Measurements from ENCODE around the gene PTPN1.
"Not testable (repeated sequence)": the region's sequence is repeated elsewhere in the genome, so short reads cannot be mapped to it uniquely, and the experiment has no call there.

PTPN1 gene

DNA sequence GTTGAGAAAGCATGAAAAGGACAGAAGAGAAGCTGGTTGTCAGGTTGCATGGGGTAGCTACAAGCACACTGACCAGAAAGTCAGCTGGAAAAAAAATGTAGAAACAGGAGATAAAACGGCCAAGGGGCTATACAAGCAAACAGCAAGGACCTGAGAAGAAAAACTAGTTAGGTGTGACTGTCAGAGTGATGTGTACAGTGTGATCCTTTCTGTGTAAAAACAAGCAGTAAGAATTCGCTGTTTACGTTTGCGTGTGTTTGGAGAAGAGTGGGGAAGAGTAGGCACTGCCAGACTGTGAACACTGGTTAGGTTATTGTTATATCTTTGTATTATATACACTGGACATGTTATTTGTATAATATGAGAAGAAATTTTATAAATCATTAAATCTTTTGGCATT is 28.1 kb downstream of the PTPN1 start:
- TF ChIP-seq Cebpa-rat (IDR thresholded peaks at IDR 0.05): no peak
- Histone ChIP-seq H3K4me2 (peak overlapping the region in 8 of 11 experiments; percentile 10 to 54 (median 22); a peak in 11 of 22 replicates), H3K9ac (no peak overlapping the region), H3K4me3 (no peak overlapping the region), H4K20me1 (peaks cover 28 to 85% (median 78%) of the 10 kb centered on the region in 11 experiments; a peak in 21 of 22 replicates), H3K4me1 (peaks cover 44 to 75% (median 53%) of the 10 kb centered on the region in 10 experiments), H3K27ac (peak overlapping the region in 2 of 11 experiments; percentile 13 to 31; a peak in 1 of 22 replicates), H3K27me3 (no peaks in the 10 kb centered on the region), H3K36me3 (peaks cover 10 to 73% (median 25%) of the 10 kb centered on the region in 11 experiments; a peak in 20 of 22 replicates), H3K9me3 (replicated peaks in 1 of 11) (peaks cover 26 to 44% (median 33%) of the 10 kb centered on the region in 11 experiments)

DNA sequence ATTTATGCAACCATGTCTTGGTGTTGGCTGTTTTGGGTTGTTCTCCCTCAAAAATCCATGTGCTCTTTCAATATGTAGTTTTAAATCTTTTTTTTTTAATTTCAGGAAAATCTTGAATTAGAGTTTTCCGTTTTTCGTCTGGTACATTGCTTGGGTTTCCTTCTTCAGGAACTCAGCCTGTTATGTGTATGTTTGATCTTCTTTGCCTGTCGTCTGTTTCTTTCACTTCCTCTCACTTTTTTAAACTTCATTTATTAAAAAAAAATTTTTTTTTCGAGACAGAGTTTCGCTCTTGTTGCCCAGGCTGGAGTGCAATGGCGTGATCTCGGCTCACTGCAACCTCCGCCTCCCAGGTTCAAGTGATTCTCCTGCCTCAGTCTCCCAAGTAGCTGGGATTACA is 29.6 kb downstream of the PTPN1 start:
- peak overlapping the region in 3 of 11 experiments; percentile 4 to 94 (median 5); a peak in 3 of 22 replicates for H3K4me2 ChIP-seq
- not testable (repeated sequence) for H3K9ac ChIP-seq, H3K27me3 ChIP-seq, H3K27ac ChIP-seq
- peak overlapping the region in 2 of 10 experiments; percentile 4 to 10; a peak in 2 of 20 replicates for H3K4me3 ChIP-seq
- peaks cover 46 to 77% (median 60%) of the 10 kb centered on the region in 10 experiments for H3K4me1 ChIP-seq
- H4K20me1 ChIP-seq: peaks cover 18 to 85% (median 77%) of the 10 kb centered on the region in 11 experiments; a peak in 20 of 22 replicates
- H3K9me3 ChIP-seq (replicated peaks in 1 of 11): peaks cover 26 to 44% (median 33%) of the 10 kb centered on the region in 11 experiments
- peaks cover 12 to 72% (median 35%) of the 10 kb centered on the region in 11 experiments; a peak in 19 of 22 replicates for H3K36me3 ChIP-seq

DNA sequence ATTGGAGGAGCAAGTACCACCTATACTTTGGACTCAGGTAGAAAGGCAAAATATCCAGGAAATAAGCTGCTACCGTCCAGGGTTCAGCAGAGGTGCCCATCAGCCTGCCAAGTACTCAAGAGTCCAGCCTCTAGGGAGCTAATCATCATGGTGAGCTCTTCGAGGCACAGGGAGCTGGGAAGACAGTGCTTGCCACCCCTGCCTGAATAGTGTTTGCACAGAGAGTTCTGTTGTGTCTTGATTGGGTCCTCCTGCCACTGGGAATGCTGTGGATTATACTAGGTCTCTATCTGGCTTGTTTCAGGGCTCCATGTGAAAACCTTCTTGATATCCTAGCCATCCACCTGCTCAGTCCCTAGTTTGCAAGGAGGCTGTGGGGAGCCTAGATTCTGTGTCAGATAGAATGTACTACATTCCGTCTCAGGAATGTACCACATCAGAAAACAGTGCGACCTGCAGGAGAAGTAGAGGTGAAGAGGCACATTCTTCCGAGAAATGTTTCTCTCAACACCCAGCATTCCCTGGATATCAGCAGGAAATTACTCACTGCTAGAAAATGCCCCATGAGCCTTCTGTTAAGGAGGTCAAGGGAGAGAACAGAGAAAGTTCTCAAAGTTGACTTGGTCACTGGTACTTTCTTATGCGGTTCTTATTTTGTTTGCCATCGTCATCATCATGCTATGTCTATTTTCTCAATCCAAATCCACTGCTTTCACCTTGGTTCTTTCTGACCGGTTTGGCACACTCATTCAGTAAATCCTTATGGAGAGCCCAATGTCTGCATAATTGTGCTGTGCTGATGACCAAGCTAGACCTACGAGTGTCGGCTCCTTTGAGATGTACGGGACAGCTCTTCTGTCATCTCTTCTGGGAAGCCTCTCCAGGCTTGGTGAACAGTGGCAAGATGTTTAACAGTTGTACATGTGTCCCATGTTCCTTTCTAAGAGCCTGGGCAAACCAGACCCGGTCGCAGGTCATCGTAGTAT is 30.7 kb downstream of the PTPN1 start:
- H3K4me2 ChIP-seq: peak overlapping the region; percentile 39 to 94 (median 65)
- H3K9ac ChIP-seq: peak overlapping the region in 2 of 11 experiments; percentile 38 to 39; a peak in 2 of 22 replicates
- peaks cover 26 to 44% (median 33%) of the 10 kb centered on the region in 11 experiments for H3K9me3 ChIP-seq (replicated peaks in 1 of 11)
- H3K36me3 ChIP-seq: peaks cover 12 to 60% (median 32%) of the 10 kb centered on the region in 11 experiments; a peak in 19 of 22 replicates
- peak overlapping the region in 1 of 10 experiments; percentile 10; a peak in 1 of 20 replicates for H3K4me3 ChIP-seq
- H3K27me3 ChIP-seq: no peaks in the 10 kb centered on the region
- TF ChIP-seq Cebpa-rat (IDR thresholded peaks at IDR 0.05): no peak
- H3K27ac ChIP-seq: peak overlapping the region in 7 of 11 experiments; percentile 15 to 60 (median 41); a peak in 9 of 22 replicates
- peaks cover 46 to 80% (median 64%) of the 10 kb centered on the region in 10 experiments for H3K4me1 ChIP-seq
- peaks cover 17 to 85% (median 75%) of the 10 kb centered on the region in 11 experiments; a peak in 20 of 22 replicates for H4K20me1 ChIP-seq

DNA sequence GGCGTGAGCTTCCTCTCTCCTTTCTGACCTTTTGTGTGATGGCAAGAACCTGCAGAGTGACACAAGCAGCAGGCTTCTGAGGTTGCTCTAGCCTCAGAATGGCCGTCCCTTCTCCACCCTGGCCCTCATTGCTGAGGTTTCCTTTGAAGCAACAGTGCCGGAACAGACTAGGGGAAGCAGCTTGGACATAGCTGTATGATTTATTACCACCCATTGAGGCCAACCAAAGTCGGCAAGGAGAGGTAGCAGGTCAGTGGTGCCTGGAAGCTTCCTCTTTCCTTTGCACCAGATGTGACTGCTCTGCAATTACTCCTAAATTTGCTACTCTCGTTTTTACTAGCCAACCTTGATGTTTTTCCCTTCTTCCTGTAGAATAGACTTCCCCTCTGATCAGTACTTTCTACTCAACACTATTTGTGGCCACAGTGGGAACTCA is 31.4 kb downstream of the PTPN1 start:
- H3K9ac ChIP-seq: peak overlapping the region in 2 of 11 experiments; percentile 38 to 39; a peak in 2 of 22 replicates
- TF ChIP-seq Cebpa-rat (IDR thresholded peaks at IDR 0.05): no peak
- peaks cover 26 to 44% (median 33%) of the 10 kb centered on the region in 11 experiments for H3K9me3 ChIP-seq (replicated peaks in 1 of 11)
- peak overlapping the region in 7 of 11 experiments; percentile 15 to 60 (median 41); a peak in 9 of 22 replicates for H3K27ac ChIP-seq
- H4K20me1 ChIP-seq: peaks cover 19 to 85% (median 76%) of the 10 kb centered on the region in 11 experiments; a peak in 19 of 22 replicates
- H3K36me3 ChIP-seq: peaks cover 12 to 55% (median 32%) of the 10 kb centered on the region in 11 experiments; a peak in 19 of 22 replicates
- peaks cover 47 to 84% (median 65%) of the 10 kb centered on the region in 10 experiments for H3K4me1 ChIP-seq
- H3K4me2 ChIP-seq: peak overlapping the region; percentile 39 to 94 (median 65)
- H3K4me3 ChIP-seq: no peak overlapping the region
- H3K27me3 ChIP-seq: no peaks in the 10 kb centered on the region

DNA sequence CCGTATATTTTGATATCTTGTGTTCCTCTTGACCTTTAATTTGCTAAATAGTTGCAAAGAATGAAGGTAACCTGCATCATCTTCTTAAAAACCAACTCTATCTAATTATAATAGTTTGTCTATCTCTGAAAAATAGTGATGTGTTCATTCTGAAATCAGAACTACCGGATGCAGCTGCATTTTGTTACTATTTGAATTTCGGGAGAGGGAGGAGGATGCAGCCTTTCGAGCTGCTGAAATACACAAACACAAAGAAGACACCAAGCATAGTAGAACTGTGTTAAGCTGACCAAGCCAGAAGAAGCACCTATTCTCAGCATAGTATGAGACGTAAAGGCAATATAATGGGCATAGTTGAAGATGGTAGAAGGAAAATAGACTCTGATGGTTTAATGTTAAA is 33.1 kb downstream of the PTPN1 start:
- Histone ChIP-seq H3K4me2 (peak overlapping the region in 2 of 11 experiments; percentile 87 to 94; a peak in 2 of 22 replicates), H3K9me3 (replicated peaks in 1 of 11) (peaks cover 25 to 30% (median 27%) of the 10 kb centered on the region in 11 experiments), H3K9ac (no peak overlapping the region)

DNA sequence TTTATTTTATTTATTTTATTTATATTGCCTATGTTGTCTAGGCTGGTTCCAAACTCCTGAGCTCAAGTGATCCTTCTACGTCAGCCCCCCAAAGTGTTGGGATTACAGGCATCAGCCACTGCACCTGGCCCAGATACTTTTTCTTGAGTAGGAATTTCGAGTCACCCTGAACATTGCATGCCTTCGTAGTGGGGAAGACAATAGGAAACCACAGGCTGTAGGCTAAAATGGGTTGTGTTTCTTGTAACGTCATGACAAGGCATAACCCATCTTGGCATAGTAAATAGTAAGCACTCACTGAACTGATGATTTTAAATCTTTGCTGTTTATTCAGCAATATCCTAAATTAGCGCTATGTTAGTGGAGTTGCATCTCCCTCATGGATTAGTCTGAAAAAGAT is 34.9 kb downstream of the PTPN1 start:
- Histone ChIP-seq H4K20me1 (peaks cover 20 to 94% (median 57%) of the 10 kb centered on the region in 11 experiments; a peak in 19 of 22 replicates), H3K27me3 (no peaks in the 10 kb centered on the region), H3K4me1 (peaks cover 43 to 99% (median 64%) of the 10 kb centered on the region in 10 experiments), H3K36me3 (peaks cover 20 to 64% (median 30%) of the 10 kb centered on the region in 11 experiments), H3K27ac (peak overlapping the region in 3 of 11 experiments; percentile 1 to 56 (median 17); a peak in 2 of 22 replicates), H3K9me3 (replicated peaks in 1 of 11) (peaks cover 7 to 14% (median 9%) of the 10 kb centered on the region in 11 experiments; a peak in 21 of 22 replicates), H3K9ac (no peak overlapping the region), H3K4me2 (peak overlapping the region; percentile 21 to 94 (median 61); a peak in 19 of 22 replicates), H3K4me3 (no peak overlapping the region)
- TF ChIP-seq Cebpa-rat (IDR thresholded peaks at IDR 0.05): no peak

More for the DNA sequence above, 33.1 kb downstream of the PTPN1 start:
- H3K27ac ChIP-seq: no peak overlapping the region
- TF ChIP-seq Cebpa-rat (IDR thresholded peaks at IDR 0.05): no peak
- peaks cover 20 to 87% (median 61%) of the 10 kb centered on the region in 11 experiments; a peak in 19 of 22 replicates for H4K20me1 ChIP-seq
- H3K4me1 ChIP-seq: peaks cover 40 to 88% (median 57%) of the 10 kb centered on the region in 10 experiments
- H3K36me3 ChIP-seq: peaks cover 14 to 67% (median 34%) of the 10 kb centered on the region in 11 experiments; a peak in 21 of 22 replicates
- H3K27me3 ChIP-seq: no peaks in the 10 kb centered on the region
- H3K4me3 ChIP-seq: no peak overlapping the region

DNA sequence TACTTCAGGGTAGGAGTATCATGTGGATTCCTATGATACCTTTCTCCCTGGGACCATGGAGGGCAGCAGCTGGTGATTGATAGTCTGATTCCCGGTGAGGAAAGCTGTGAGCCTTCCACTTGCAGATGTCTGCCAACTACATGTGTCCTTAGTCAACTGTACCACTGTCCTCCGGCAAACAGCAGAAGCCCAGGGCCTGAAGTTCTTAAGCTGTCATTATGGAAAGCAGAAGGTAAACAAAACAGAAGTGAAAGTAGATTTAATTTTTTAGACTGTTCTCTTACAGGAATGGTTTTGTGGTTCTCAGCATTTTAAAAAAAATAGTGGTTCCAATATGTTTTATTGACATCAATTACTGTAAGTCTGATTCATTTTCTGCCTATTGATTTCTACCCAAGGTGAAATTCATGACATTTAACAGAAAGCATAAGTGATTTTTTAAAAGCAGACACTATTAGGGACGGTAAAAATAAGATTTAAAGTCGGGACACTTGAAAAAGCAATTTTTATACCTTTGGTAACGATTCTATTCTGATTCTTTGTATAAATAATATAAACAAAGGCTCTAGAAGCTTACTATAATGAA is 36.6 kb downstream of the PTPN1 start:
- Histone ChIP-seq H3K27ac (peak overlapping the region in 5 of 11 experiments; percentile 15 to 70 (median 57); a peak in 8 of 22 replicates), H4K20me1 (peaks cover 10 to 96% (median 49%) of the 10 kb centered on the region in 11 experiments; a peak in 19 of 22 replicates), H3K27me3 (no peaks in the 10 kb centered on the region), H3K36me3 (peaks cover 11 to 57% (median 32%) of the 10 kb centered on the region in 11 experiments; a peak in 21 of 22 replicates), H3K4me2 (peak overlapping the region; percentile 21 to 94 (median 61); a peak in 21 of 22 replicates), H3K4me1 (peaks cover 29 to 100% (median 50%) of the 10 kb centered on the region in 10 experiments), H3K9ac (peak overlapping the region in 5 of 11 experiments; percentile 8 to 62 (median 41); a peak in 6 of 22 replicates), H3K4me3 (peak overlapping the region in 2 of 10 experiments; percentile 27 to 39; a peak in 3 of 20 replicates), H3K9me3 (replicated peaks in 1 of 11) (no peaks in the 10 kb centered on the region; a peak in 1 of 22 replicates)
- TF ChIP-seq Cebpa-rat (IDR thresholded peaks at IDR 0.05): no peak

Data from BLaER1 treated with 17β-estradiol and CSF1 and Interleukin-3, amounts not matched to agents 10 nM and 100 nM (cell line).